ENCODE measurements around the gene COL8A2. TPM values are rescaled to one million over a fixed set of nuclear protein-coding genes. Genes with fewer than 3 reads are reported as not detected.

COL8A2 gene
- total RNA-seq, 1 experiment from 2014 or later = 2.3 TPM

DNA sequence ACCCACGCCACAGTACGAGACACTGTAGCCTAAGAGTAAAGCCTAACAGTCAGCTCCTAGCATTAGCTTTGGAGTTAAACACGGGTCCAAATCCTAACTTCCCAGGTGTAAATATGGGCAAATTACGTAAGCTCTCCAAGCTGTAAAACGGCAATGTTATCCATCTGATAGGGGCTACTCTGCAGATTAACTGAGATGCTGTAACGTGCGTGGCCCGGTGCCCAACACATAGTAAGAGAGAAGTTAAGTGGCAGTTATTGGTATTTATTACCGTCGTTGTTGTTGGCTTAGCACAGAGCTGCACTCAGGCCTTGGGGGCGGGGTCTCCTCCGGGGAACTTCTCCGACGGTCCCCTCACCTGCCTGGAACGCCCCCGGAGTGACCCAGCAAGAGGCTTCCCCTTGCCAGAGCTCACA, 23.8 kb upstream of the COL8A2 start (continued):
- no peak for TF ChIP-seq MYBL2 (CRISPR knock-in tag; IDR thresholded peaks at IDR 0.05)

DNA sequence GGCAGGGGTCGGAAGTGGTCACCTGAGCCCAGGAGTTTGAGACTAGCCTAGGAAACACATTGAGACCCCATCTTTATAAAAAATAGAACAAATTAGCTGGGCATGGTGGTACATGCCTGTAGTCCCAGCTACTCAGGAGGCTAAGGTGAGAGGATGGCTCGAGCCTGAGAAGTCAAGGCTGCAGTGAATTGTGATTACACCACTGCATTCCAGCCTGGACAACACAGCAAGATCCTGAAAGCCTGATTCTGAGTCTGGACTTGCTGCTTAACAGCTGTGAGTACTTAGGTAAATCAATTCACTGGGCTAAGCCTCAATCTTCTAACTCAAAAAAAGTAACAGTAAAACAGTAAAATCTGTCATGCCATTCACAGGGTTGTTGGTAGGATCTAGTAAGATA, 19.4 kb upstream of the COL8A2 start:
- ChIA-PET POLR2A (no interaction called here), CTCF (interaction anchor here (0.6 to 2.1 kb wide), 4 partner anchors 11 to 47 kb away, joined by 4 to 5 read pairs (median 4); no protein-coding TSS in a partner anchor)
- H3K4me3 Mint-ChIP-seq = no peak overlapping the region
- H3K9me3 Mint-ChIP-seq = peaks cover 8% of the 10 kb centered on the region
- no peak for ATAC-seq
- no peak for DNase-seq (ENCODE audit: low spot score)
- H3K4me1 Mint-ChIP-seq = peaks cover 9% of the 10 kb centered on the region; the same call in 1 of the 2 replicates
- H3K27ac Mint-ChIP-seq = no peak overlapping the region
- H3K27me3 Mint-ChIP-seq (ENCODE audit: low read depth) = no peaks in the 10 kb centered on the region
- peaks cover 24% of the 10 kb centered on the region for H3K36me3 Mint-ChIP-seq
- TF ChIP-seq, protein P1, sequence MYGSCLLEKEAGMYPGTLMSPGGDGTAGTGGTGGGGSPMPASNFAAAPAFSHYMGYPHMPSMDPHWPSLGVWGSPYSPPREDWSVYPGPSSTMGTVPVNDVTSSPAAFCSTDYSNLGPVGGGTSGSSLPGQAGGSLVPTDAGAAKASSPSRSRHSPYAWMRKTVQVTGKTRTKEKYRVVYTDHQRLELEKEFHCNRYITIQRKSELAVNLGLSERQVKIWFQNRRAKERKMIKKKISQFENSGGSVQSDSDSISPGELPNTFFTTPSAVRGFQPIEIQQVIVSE (CRISPR knock-in tag; IDR thresholded peaks at IDR 0.05; ENCODE audit: borderline replicate concordance) = no peak
- no peak for TF ChIP-seq SMAD3 (CRISPR knock-in tag; IDR thresholded peaks at IDR 0.05; ENCODE audit: borderline replicate concordance)
- no peak for TF ChIP-seq ZNF219 (CRISPR knock-in tag; IDR thresholded peaks at IDR 0.05; ENCODE audit: borderline replicate concordance)
- TF ChIP-seq, protein P2, sequence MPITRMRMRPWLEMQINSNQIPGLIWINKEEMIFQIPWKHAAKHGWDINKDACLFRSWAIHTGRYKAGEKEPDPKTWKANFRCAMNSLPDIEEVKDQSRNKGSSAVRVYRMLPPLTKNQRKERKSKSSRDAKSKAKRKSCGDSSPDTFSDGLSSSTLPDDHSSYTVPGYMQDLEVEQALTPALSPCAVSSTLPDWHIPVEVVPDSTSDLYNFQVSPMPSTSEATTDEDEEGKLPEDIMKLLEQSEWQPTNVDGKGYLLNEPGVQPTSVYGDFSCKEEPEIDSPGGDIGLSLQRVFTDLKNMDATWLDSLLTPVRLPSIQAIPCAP (CRISPR knock-in tag; IDR thresholded peaks at IDR 0.05) = no peak
- TF ChIP-seq OVOL2 (CRISPR knock-in tag; IDR thresholded peaks at IDR 0.05; ENCODE audit: borderline replicate concordance) = no peak
- no peak for TF ChIP-seq ETV6 (CRISPR knock-in tag; IDR thresholded peaks at IDR 0.05)
- TF ChIP-seq CBFB (CRISPR knock-in tag; IDR thresholded peaks at IDR 0.05; ENCODE audit: low read depth) = no peak
- no peak for TF ChIP-seq MYBL2 (CRISPR knock-in tag; IDR thresholded peaks at IDR 0.05)
- no peak for TF ChIP-seq FOXP1 (CRISPR knock-in tag; IDR thresholded peaks at IDR 0.05; ENCODE audit: borderline replicate concordance)
- TF ChIP-seq FOXJ3 (CRISPR knock-in tag; IDR thresholded peaks at IDR 0.05; ENCODE audit: borderline replicate concordance) = no peak
- TF ChIP-seq, protein P3, sequence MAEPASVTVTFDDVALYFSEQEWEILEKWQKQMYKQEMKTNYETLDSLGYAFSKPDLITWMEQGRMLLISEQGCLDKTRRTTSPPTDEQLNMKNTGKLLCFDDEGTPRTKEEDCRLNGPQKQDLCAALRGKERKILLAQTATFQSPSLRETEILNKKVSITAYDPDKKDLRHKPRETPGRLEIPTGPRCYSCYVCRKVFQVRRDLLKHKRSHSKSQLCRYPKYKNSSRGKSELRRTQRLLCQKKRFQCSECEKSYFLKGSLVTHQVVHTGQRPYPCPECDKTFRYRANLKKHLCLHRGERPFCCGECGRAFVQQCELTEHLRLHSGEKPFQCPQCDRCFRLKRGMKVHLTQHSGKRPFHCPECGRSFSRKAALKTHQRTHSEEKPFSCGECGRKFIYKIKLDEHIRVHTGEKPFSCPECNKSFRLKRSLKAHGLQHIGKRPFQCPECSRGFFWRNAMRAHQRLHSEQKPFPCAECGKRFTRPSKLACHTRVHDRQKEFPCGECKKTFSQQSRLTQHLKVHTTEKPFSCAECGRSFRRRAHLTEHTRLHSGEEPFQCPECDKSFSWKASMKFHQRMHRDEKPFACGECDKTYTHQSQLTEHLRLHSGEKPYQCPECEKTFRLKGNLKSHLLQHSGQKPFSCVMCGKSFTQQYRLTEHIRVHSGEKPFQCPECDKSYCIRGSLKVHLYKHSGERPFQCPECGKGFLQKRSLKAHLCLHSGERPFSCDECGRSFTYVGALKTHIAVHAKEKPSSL (CRISPR knock-in tag; conservative IDR thresholded peaks at IDR 0.05) = no peak
- TF ChIP-seq HMGA2 (CRISPR knock-in tag; IDR thresholded peaks at IDR 0.05) = no peak
- no peak for TF ChIP-seq ZNF671 (CRISPR knock-in tag; IDR thresholded peaks at IDR 0.05)
- TF ChIP-seq, protein P4, sequence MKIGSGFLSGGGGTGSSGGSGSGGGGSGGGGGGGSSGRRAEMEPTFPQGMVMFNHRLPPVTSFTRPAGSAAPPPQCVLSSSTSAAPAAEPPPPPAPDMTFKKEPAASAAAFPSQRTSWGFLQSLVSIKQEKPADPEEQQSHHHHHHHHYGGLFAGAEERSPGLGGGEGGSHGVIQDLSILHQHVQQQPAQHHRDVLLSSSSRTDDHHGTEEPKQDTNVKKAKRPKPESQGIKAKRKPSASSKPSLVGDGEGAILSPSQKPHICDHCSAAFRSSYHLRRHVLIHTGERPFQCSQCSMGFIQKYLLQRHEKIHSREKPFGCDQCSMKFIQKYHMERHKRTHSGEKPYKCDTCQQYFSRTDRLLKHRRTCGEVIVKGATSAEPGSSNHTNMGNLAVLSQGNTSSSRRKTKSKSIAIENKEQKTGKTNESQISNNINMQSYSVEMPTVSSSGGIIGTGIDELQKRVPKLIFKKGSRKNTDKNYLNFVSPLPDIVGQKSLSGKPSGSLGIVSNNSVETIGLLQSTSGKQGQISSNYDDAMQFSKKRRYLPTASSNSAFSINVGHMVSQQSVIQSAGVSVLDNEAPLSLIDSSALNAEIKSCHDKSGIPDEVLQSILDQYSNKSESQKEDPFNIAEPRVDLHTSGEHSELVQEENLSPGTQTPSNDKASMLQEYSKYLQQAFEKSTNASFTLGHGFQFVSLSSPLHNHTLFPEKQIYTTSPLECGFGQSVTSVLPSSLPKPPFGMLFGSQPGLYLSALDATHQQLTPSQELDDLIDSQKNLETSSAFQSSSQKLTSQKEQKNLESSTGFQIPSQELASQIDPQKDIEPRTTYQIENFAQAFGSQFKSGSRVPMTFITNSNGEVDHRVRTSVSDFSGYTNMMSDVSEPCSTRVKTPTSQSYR (CRISPR knock-in tag; IDR thresholded peaks at IDR 0.05) = no peak
- no peak for TF ChIP-seq RORB (CRISPR knock-in tag; IDR thresholded peaks at IDR 0.05)
- no peak for TF ChIP-seq ESRRA (CRISPR knock-in tag; IDR thresholded peaks at IDR 0.05; ENCODE audit: borderline replicate concordance)

DNA sequence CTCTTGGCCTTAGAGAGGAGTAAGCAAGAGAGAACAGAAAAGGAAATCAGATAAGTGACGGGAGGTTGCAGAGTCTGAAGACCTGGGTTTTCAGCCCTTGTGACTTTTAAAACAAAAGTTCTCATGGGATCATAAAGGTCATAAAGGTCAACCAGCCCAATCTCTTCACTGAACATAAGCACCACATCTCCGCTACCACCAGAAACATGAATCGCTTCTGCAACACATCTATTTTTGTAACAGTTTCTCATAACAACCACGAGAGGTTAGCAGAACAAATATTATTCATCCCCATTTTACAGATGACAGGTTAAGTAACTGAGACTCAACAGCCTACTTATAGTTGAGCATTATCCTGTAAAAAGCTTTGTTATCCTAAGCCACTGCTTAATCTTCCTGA, 18.4 kb upstream of the COL8A2 start:
- H3K4me1 Mint-ChIP-seq = 0 out of 2 replicates have a peak, but pooled peaks cover 6% of the 10 kb centered on the region
- ChIA-PET POLR2A (no interaction called here), CTCF (no interaction called here)
- no peak for ATAC-seq
- H3K9me3 Mint-ChIP-seq = peaks cover 8% of the 10 kb centered on the region
- H3K36me3 Mint-ChIP-seq = peaks cover 26% of the 10 kb centered on the region
- no peak overlapping the region for H3K27ac Mint-ChIP-seq
- H3K4me3 Mint-ChIP-seq = no peak overlapping the region
- no peaks in the 10 kb centered on the region for H3K27me3 Mint-ChIP-seq (ENCODE audit: low read depth)
- TF ChIP-seq, protein P5, sequence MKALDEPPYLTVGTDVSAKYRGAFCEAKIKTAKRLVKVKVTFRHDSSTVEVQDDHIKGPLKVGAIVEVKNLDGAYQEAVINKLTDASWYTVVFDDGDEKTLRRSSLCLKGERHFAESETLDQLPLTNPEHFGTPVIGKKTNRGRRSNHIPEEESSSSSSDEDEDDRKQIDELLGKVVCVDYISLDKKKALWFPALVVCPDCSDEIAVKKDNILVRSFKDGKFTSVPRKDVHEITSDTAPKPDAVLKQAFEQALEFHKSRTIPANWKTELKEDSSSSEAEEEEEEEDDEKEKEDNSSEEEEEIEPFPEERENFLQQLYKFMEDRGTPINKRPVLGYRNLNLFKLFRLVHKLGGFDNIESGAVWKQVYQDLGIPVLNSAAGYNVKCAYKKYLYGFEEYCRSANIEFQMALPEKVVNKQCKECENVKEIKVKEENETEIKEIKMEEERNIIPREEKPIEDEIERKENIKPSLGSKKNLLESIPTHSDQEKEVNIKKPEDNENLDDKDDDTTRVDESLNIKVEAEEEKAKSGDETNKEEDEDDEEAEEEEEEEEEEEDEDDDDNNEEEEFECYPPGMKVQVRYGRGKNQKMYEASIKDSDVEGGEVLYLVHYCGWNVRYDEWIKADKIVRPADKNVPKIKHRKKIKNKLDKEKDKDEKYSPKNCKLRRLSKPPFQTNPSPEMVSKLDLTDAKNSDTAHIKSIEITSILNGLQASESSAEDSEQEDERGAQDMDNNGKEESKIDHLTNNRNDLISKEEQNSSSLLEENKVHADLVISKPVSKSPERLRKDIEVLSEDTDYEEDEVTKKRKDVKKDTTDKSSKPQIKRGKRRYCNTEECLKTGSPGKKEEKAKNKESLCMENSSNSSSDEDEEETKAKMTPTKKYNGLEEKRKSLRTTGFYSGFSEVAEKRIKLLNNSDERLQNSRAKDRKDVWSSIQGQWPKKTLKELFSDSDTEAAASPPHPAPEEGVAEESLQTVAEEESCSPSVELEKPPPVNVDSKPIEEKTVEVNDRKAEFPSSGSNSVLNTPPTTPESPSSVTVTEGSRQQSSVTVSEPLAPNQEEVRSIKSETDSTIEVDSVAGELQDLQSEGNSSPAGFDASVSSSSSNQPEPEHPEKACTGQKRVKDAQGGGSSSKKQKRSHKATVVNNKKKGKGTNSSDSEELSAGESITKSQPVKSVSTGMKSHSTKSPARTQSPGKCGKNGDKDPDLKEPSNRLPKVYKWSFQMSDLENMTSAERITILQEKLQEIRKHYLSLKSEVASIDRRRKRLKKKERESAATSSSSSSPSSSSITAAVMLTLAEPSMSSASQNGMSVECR (CRISPR knock-in tag; IDR thresholded peaks at IDR 0.05; ENCODE audit: borderline replicate concordance) = no peak
- TF ChIP-seq, protein P6, sequence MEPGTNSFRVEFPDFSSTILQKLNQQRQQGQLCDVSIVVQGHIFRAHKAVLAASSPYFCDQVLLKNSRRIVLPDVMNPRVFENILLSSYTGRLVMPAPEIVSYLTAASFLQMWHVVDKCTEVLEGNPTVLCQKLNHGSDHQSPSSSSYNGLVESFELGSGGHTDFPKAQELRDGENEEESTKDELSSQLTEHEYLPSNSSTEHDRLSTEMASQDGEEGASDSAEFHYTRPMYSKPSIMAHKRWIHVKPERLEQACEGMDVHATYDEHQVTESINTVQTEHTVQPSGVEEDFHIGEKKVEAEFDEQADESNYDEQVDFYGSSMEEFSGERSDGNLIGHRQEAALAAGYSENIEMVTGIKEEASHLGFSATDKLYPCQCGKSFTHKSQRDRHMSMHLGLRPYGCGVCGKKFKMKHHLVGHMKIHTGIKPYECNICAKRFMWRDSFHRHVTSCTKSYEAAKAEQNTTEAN (CRISPR knock-in tag; IDR thresholded peaks at IDR 0.05) = no peak
- no peak for TF ChIP-seq SOX15 (CRISPR knock-in tag; IDR thresholded peaks at IDR 0.05)
- no peak for TF ChIP-seq RORB (CRISPR knock-in tag; IDR thresholded peaks at IDR 0.05)
- no peak for DNase-seq (ENCODE audit: low spot score)
